ENCODE data around the gene AMZ1.

The AMZ1 gene

DNA sequence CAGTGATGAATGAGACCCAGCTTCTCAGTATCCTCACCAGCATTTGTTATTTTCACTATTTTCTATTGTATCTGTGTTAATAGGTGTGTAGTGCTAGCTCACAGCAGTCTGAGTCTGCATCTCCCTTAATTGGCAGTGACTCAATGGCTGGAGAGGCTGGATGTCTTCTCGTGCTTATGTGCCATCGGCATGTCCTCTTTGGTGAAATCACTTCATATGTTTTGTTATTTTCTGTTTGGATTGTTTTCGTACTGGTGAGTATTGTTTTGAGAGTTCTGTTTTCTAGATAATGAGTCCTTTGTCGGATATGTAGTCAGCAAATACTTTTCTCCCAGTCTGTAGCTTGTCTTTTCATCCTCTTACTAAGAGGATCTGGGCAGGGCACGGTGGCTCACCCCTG lies 66.1 kb downstream of the AMZ1 start:
- no peak for DNase-seq (ENCODE audit: low read depth)

DNA sequence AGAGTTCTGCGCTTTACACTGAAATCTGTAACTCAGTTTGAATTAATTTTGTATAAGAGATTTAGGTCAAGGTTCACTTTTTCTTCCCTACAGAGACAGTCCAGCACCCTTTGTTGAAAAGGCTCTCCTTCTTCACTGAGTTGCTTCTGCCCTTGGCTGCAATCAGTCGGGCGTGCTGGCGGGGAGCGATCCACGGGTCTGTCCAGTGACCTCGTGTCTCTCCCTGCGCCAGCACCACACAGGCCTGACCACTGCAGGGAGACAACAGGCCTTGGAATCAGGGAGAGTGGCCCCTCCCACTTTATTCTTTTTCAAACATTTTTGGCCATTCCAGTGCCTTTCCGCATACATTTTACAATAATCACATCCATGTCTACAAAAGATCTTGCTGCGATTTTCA lies 66.9 kb downstream of the AMZ1 start:
- DNase-seq (ENCODE audit: low read depth) = no peak

- DNase-seq (ENCODE audit: low read depth) = no peak
Observed at GRCh38 chr7:2755531-2755930, 67.5 kb downstream of the AMZ1 start.

DNA sequence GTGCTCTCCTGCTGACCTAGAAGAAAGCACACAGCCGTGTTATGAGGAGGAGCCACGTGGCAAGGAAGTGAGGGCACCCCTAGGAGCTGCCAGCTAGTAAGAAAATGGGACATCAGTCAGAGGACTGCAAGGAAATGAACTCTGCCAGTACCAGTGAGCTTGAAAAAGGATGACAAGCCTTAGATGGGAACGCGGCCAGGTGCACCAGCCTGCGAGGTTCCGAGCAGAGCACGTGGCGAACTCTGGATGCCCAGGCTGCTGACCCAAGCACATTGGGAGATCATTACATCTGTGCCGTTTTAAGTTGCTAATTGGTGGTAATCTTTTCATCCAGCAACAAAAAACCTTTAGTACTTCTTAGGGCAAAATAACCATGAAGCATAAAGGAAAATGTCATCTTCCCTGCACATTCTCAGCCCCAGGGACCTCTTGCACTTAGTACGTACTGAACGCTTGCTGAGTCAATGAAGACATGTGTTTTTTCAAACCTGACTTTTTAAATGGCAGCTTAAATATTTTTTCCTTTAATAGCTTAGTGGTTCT lies 69.4 kb downstream of the AMZ1 start:
- no peak for DNase-seq (ENCODE audit: low read depth)

DNA sequence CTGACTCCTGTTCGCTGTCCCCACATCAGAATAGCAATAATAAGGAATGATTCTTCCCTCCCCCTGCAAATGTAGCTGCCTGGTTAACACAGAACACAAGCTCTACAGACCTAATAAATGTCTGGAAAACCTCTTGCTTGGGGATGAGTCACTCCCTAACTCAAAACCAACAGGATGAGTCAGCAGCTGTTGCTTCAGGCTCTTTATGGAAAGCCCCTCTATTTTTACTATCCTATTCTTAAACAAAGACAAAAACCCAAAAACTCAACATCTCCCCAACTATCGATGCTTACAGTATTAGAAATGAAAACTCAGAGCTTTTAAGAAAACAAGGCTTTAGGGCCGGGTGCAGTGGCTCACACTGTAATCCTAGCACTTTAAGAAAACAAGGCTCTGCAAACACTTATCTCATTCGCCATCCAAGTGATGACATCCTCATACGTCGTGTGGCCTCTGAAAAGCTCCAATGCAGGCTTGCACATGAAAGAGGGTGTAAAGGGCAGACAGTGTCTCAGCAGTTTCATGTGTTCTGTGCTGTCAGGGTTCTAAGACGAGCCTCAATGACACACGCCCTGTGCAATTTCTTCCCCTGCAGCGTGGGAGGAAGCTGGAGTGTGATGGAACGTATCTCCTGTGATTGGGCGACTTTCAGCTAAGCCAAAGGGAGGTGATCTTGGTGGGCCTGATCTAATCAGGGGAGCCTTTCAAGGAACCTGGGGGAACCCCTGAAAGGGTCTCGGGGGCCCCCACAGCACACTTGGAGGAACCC lies 70.1 kb downstream of the AMZ1 start:
- peak; percentile 89 for DNase-seq (ENCODE audit: low read depth)

- no peak for DNase-seq (ENCODE audit: low read depth)
Observed at GRCh38 chr7:2758673-2759616, 70.9 kb downstream of the AMZ1 start.

- no peak for DNase-seq (ENCODE audit: low read depth)
Observed at GRCh38 chr7:2759736-2760097, 71.7 kb downstream of the AMZ1 start.

DNA sequence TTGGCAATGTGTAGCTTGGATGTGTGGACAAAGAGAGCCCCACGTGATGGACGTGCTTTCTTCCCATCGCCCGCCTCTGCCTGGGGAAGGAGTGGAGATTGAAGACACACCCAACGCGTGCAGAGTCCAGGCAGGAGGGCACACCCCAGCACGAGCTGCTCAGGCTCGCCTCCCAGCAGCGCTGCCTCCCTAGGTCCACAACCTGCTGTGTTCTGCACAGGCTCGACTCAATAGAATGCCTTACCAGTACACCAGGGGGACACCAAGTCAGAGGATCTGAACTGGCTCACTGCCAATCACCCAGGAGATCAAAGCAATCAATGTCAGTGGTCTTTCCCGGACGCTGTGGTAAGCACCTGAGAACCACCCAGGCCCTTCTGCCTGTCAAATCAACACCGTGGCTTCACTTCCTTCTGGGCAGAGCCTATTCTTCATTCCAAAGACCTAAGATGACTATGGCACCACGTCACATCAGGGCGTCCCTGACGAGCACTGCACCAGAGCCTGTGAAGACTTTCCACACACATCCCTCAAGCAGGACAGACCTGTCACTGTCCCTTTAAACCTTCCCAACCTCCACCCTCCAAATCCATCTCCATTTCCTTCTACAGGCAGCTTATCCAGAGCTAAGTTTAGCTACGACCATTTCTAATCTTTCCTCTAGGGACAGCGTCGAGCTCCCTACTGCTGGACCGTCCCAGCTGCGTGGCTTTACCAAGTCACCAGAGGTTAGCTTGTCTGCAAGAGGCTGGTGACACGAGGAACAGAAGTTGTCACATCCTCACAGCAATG lies 72.3 kb downstream of the AMZ1 start:
- no peak for DNase-seq (ENCODE audit: low read depth)

DNA sequence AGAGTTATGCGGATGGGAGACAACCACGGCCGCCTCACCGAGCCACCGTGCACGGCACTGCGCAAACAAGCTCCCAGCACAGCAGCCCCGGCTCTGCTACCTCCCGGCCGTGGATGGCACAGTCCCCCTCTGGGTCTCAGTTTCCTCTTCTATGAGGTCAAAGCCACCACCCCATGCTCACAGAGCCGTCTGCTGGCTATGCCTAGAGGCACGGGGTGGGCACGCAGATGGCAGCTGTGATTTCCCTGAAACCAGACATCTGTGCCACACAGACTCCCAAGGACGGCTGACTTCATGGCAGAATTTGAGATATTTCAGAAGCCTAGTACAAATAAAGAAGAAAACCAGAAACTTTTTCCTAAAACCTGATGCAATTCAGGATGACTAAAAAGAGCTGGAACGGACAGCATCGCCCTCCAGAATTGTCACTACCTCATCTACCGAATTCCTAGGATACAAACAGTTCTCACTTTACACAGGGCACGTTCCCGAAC lies 73.2 kb downstream of the AMZ1 start:
- no peak for DNase-seq (ENCODE audit: low read depth)

- DNase-seq (ENCODE audit: low read depth) = no peak
Observed at GRCh38 chr7:2761801-2762497, 73.9 kb downstream of the AMZ1 start.

- no peak for DNase-seq (ENCODE audit: low read depth)
Observed at GRCh38 chr7:2763597-2763996, 75.6 kb downstream of the AMZ1 start.

GRCh38 chr7:2764621-2765020 lies 76.6 kb downstream of the AMZ1 start:
- DNase-seq (ENCODE audit: low read depth) = no peak

All from HS-27A (cell line).